Osteocyte (in vitro differentiated cells): ENCODE measurements around the gene RGS19. TPM values are rescaled to one million over a fixed set of nuclear protein-coding genes. Genes with fewer than 3 reads are reported as not detected.
A peak's percentile ranks its signal among the peaks of the same experiment; 100 is the strongest.
"Not testable (repeated sequence)": the region's sequence is repeated elsewhere in the genome, so short reads cannot be mapped to it uniquely, and the experiment has no call there.

Source experiments
- DNase-seq: peaks from one replicate; pipeline ENCODE4 v3.0.0; 2021; ENCODE audit warnings: mixed read lengths; ENCODE audit not compliant: unreplicated experiment; ENCODE audit errors: extremely low spot score
- H3K27ac Mint-ChIP-seq: one replicate; pipeline ENCODE4 v1.8.0; 2021; ENCODE audit warnings: mild to moderate bottlenecking, mixed read lengths; ENCODE audit not compliant: unreplicated experiment
- H3K27me3 Mint-ChIP-seq: one replicate; pipeline ENCODE4 v1.8.0; 2021; ENCODE audit warnings: mixed read lengths; ENCODE audit not compliant: unreplicated experiment
- H3K36me3 Mint-ChIP-seq: one replicate; pipeline ENCODE4 v1.8.0; 2021; ENCODE audit warnings: mixed read lengths; ENCODE audit not compliant: unreplicated experiment
- H3K4me1 Mint-ChIP-seq: one replicate; pipeline ENCODE4 v1.8.0; 2021; ENCODE audit warnings: mixed read lengths; ENCODE audit not compliant: unreplicated experiment
- H3K4me3 Mint-ChIP-seq: one replicate; pipeline ENCODE4 v1.8.0; 2021; ENCODE audit warnings: mild to moderate bottlenecking, moderate library complexity, mixed read lengths; ENCODE audit not compliant: unreplicated experiment
- H3K9me3 Mint-ChIP-seq: one replicate; pipeline ENCODE4 v1.8.0; 2021; ENCODE audit warnings: mixed read lengths; ENCODE audit not compliant: unreplicated experiment
- CTCF ChIP-seq: fragments of 200-600 bp; sonication (generic); IDR thresholded peaks from 2 replicates; pipeline ENCODE4 v1.5.0; 2021; ENCODE audit warnings: antibody characterized with exemption, mild to moderate bottlenecking, moderate library complexity
- long read RNA-seq: library from polyadenylated mRNA; unstranded; transcript quantifications from one replicate; pipeline ENCODE4 v2.0.0, GENCODE V29; 2021
- total RNA-seq: library from RNA; stranded (reverse); gene quantifications from 2 replicates; pipeline ENCODE4 v1.2.1, GENCODE V29; 2021

Gene RGS19, protein sequence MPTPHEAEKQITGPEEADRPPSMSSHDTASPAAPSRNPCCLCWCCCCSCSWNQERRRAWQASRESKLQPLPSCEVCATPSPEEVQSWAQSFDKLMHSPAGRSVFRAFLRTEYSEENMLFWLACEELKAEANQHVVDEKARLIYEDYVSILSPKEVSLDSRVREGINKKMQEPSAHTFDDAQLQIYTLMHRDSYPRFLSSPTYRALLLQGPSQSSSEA
- total RNA-seq = 8.0 and 10.0 TPM in 2 replicates
- long read RNA-seq = 0 reads

DNA sequence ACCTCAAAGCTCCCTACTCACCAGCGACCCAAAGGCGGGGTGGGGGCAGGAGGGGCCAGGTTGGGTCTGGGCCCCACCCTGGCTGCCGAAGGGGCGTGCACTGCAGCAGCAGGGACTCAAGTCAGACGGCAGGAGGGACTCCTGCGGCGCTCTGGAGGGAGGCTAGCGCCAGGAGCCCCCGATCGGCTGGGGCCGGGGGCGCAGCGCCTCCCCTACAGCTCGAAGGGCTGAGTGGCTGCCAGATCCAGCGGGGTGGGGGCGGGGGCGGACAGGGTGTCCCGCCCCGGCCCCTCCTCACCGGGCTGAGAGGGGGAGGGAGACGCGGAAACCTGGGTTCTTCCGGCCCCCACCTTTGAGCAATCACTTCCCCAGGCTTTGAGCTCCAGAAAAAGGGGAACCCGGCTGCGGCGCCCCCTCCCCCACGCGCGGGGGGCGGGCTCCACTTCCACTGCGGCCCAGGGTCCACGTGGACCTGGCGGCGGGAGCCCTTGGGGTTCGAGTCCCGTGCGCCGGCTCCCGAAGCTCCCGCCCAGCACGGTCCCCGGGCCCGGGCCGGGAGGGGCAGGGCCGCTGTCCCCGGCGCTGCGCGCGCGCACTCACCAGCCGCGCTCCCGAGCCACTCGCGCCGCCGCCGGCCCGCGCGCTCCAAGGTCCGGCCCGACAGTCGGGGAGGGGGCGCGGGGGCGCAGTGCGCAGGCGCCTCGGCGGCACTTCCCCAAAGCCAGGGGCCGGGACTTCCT lies at the start of gene RGS19:
TSS of gene RGS19 (minus strand) at position 246 of the 740 bp plus-strand sequence. CDS start 2,632 bp downstream, outside the sequence.
- H3K9me3 Mint-ChIP-seq = no peaks in the 10 kb centered on the region
- H3K4me1 Mint-ChIP-seq = peaks cover 35% of the 10 kb centered on the region
- H3K36me3 Mint-ChIP-seq = no peaks in the 10 kb centered on the region
- TF ChIP-seq CTCF = no peak
- H3K27ac Mint-ChIP-seq = peak within 1 kb of the TSS; percentile 38
- peak; percentile 89 for DNase-seq
- peak within 1 kb of the TSS; percentile 73 for H3K4me3 Mint-ChIP-seq
- no peaks in the 10 kb centered on the region for H3K27me3 Mint-ChIP-seq

- not testable (repeated sequence) for H3K4me1 Mint-ChIP-seq, H3K4me3 Mint-ChIP-seq, DNase-seq
These were observed 44.2 kb upstream of the RGS19 start for GRCh38 chr20:64123517-64123916.

GRCh38 chr20:64122927-64123326 lies 43.6 kb upstream of the RGS19 start:
- peaks cover 37% of the 10 kb centered on the region for H3K27me3 Mint-ChIP-seq
- H3K4me1 Mint-ChIP-seq, DNase-seq, H3K36me3 Mint-ChIP-seq, H3K9me3 Mint-ChIP-seq, H3K4me3 Mint-ChIP-seq, H3K27ac Mint-ChIP-seq: not testable (repeated sequence)

More at GRCh38 chr20:64123517-64123916, 44.2 kb upstream of the RGS19 start:
- not testable (repeated sequence) for H3K9me3 Mint-ChIP-seq, H3K36me3 Mint-ChIP-seq, H3K27ac Mint-ChIP-seq
- H3K27me3 Mint-ChIP-seq = peaks cover 43% of the 10 kb centered on the region

- no peak for TF ChIP-seq CTCF
These were observed 42.3 kb upstream of the RGS19 start for GRCh38 chr20:64121586-64121985.

GRCh38 chr20:64119681-64120341 lies 40.5 kb upstream of the RGS19 start:
- Mint-ChIP-seq H3K9me3 (no peaks in the 10 kb centered on the region), H3K27me3 (peaks cover 30% of the 10 kb centered on the region), H3K4me1 (peaks cover 3% of the 10 kb centered on the region), H3K4me3 (no peak overlapping the region), H3K36me3 (no peaks in the 10 kb centered on the region), H3K27ac (peak overlapping the region; percentile 60)
- no peak for DNase-seq
- TF ChIP-seq CTCF = no peak

More at GRCh38 chr20:64121586-64121985, 42.3 kb upstream of the RGS19 start:
- no peak overlapping the region for H3K4me3 Mint-ChIP-seq
- no peaks in the 10 kb centered on the region for H3K36me3 Mint-ChIP-seq
- no peak for DNase-seq
- no peaks in the 10 kb centered on the region for H3K9me3 Mint-ChIP-seq
- H3K4me1 Mint-ChIP-seq = peaks cover 3% of the 10 kb centered on the region
- H3K27me3 Mint-ChIP-seq = peaks cover 34% of the 10 kb centered on the region
- no peak overlapping the region for H3K27ac Mint-ChIP-seq

DNA sequence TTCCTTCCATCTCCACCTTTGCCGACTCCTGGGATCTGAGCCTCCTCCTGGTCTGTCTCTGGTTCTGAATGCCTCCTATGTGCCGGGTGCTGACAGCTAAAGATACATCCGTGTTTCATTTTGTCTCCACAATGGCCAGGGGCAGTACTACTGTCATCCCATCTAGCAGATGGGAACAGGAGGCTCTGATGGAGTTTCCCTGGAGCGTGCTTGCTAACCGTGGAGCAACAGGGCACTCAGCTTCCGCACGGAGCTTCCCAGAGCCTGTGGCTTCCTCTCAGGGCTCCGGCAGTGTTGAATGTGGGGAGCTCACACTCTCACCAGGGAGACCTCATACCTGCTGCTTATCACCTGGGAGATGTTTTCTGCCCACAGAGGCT lies 40.0 kb upstream of the RGS19 start:
- Mint-ChIP-seq H3K4me1 (peaks cover 3% of the 10 kb centered on the region), H3K4me3 (no peak overlapping the region), H3K36me3 (no peaks in the 10 kb centered on the region), H3K27me3 (peaks cover 27% of the 10 kb centered on the region), H3K9me3 (no peaks in the 10 kb centered on the region), H3K27ac (no peak overlapping the region)
- DNase-seq = no peak
- TF ChIP-seq CTCF = no peak

DNA sequence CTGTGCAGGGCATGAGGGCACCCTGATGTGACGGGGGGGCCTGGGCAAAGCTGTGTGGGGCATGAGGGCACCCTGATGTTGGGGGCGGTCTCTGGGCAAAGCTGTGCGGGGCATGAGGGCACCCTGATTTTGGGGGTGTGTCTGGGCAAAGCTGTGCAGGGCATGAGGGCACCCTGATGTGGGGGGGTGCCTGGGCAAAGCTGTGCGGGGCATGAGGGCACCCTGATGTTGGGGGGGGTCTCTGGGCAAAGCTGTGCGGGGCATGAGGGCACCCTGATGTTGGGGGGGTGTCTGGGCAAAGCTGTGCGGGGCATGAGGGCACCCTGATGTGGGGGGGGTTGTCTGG lies 38.1 kb upstream of the RGS19 start:
- not testable (repeated sequence) for H3K9me3 Mint-ChIP-seq, H3K4me1 Mint-ChIP-seq, H3K4me3 Mint-ChIP-seq, H3K27ac Mint-ChIP-seq, DNase-seq, H3K36me3 Mint-ChIP-seq
- peaks cover 11% of the 10 kb centered on the region for H3K27me3 Mint-ChIP-seq
